PFSK-1 (cell line): Measurements from ENCODE around the gene SLAMF1.

Source experiments
- FOXP2 ChIP-seq: optimal IDR thresholded peaks from 2 replicates; pipeline ENCODE3; 2011; ENCODE audit warnings: borderline replicate concordance, control low read depth, inconsistent platforms; ENCODE audit not compliant: insufficient read depth; ENCODE audit errors: extremely low read length, extremely low read depth
- POLR2AphosphoS5 ChIP-seq: IDR thresholded peaks from 2 replicates; pipeline ENCODE4 v1.6.1; 2012; ENCODE audit warnings: low read depth, mild to moderate bottlenecking, control low read depth, low read length, moderate library complexity
- SIN3A ChIP-seq: IDR thresholded peaks from 2 replicates; pipeline ENCODE4 v1.6.1; 2012; ENCODE audit warnings: mild to moderate bottlenecking, low read length, moderate library complexity, borderline replicate concordance; ENCODE audit not compliant: insufficient read depth
- TAF1 ChIP-seq: IDR thresholded peaks from 2 replicates; pipeline ENCODE4 v1.6.1; 2012; ENCODE audit warnings: low read length, control low read depth, borderline replicate concordance; ENCODE audit not compliant: insufficient read depth
- TF ChIP-seq, protein P1 (sequence below), 2 experiments: IDR thresholded peaks; 2 replicates each; pipeline versions ENCODE4 v1.6.1 to v1.8.0; 2011 to 2012; ENCODE audit warnings: low read depth in 2 of 2, low read length in 2 of 2, control low read depth in 1 of 2, inconsistent platforms in 1 of 2, mild to moderate bottlenecking in 1 of 2, moderate library complexity in 1 of 2; ENCODE audit not compliant: insufficient read depth in 1 of 2

Gene SLAMF1

DNA sequence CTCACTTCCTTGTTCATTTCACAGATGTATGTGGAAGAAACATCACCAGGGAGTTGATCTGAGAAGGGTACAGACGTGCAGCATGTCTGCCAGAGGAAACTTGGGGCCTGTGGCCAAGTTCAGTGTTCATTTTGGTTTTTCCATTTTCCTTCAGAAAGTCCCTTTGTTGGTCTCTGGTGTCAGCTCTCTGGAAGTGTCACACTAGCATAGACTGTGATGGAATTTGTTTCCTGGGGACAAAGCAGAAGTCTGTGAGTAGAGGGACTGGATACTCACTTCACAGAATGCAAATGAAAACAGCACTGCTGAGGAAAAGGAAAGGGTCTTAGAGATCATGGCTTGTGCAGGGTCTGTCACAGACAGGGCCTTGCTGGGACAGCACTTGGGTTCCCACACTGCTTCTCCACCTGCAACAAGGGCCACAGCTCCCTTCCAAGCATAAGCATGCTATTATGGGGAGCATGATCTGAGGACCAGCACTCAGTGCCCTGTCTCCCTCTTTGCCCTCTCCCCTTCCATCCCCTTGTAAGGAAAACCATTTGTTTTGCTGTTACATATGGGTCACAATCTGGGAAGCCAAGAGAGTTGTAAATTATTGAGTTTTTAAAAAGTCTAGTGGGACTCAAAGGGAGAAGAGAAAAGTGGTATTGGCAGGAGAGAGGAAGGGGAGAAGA is 36.1 kb downstream of the SLAMF1 start:
- TF ChIP-seq POLR2AphosphoS5: no peak
- no peak for TF ChIP-seq TAF1
- TF ChIP-seq FOXP2: no peak
- TF ChIP-seq, protein P1, sequence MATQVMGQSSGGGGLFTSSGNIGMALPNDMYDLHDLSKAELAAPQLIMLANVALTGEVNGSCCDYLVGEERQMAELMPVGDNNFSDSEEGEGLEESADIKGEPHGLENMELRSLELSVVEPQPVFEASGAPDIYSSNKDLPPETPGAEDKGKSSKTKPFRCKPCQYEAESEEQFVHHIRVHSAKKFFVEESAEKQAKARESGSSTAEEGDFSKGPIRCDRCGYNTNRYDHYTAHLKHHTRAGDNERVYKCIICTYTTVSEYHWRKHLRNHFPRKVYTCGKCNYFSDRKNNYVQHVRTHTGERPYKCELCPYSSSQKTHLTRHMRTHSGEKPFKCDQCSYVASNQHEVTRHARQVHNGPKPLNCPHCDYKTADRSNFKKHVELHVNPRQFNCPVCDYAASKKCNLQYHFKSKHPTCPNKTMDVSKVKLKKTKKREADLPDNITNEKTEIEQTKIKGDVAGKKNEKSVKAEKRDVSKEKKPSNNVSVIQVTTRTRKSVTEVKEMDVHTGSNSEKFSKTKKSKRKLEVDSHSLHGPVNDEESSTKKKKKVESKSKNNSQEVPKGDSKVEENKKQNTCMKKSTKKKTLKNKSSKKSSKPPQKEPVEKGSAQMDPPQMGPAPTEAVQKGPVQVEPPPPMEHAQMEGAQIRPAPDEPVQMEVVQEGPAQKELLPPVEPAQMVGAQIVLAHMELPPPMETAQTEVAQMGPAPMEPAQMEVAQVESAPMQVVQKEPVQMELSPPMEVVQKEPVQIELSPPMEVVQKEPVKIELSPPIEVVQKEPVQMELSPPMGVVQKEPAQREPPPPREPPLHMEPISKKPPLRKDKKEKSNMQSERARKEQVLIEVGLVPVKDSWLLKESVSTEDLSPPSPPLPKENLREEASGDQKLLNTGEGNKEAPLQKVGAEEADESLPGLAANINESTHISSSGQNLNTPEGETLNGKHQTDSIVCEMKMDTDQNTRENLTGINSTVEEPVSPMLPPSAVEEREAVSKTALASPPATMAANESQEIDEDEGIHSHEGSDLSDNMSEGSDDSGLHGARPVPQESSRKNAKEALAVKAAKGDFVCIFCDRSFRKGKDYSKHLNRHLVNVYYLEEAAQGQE (IDR thresholded peaks at IDR 0.05; ENCODE audit: insufficient read depth in 1 of 2, low read depth in 2 of 2, low read length in 2 of 2): no peak
- no peak for TF ChIP-seq SIN3A

DNA sequence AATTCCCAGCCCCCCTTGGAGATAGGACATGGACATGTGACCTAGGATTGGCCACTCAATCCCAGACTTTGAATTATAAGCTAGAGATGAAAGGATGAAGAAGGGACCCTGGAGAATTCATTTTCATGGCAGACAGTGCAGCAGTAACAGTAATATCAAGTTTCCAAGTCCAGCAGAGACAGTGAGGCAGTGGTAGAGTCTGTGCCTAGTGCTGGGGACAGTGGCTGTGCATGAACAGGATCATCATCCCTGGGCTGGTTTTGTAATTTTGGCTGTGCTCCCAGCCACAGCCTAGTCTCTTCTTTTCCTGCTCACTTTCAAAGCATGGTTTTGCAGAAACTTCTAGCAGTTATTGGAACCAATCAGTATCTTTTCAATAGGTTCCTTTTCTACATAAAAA is 37.9 kb downstream of the SLAMF1 start:
- TF ChIP-seq TAF1 (no peak), SIN3A (no peak), FOXP2 (no peak), POLR2AphosphoS5 (no peak)
- TF ChIP-seq, protein P1 (IDR thresholded peaks at IDR 0.05; ENCODE audit: insufficient read depth in 1 of 2, low read depth in 2 of 2, low read length in 2 of 2): no peak

DNA sequence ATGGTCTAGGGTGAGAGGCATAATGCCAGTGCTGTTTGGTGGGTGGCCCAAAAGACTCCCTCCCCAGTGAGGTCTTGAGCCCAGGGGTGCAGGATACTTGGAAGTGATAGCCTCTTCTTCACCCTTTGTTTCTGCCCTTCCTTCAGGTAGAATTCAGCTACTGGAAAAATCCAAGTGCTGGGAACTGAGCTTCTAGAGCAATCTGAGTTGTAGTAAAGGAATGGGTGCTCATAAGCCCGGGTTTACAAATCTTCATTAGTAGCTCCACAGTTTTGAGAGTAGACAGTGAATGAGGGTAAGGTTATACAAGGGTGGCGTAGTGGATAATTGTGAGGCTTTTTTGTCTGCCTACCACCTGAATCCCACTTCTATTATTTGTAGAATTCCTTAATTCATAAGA is 38.3 kb downstream of the SLAMF1 start:
- TF ChIP-seq FOXP2 (no peak), TAF1 (no peak), POLR2AphosphoS5 (no peak), SIN3A (no peak)
- TF ChIP-seq, protein P1 (IDR thresholded peaks at IDR 0.05; ENCODE audit: insufficient read depth in 1 of 2, low read depth in 2 of 2, low read length in 2 of 2): no peak

DNA sequence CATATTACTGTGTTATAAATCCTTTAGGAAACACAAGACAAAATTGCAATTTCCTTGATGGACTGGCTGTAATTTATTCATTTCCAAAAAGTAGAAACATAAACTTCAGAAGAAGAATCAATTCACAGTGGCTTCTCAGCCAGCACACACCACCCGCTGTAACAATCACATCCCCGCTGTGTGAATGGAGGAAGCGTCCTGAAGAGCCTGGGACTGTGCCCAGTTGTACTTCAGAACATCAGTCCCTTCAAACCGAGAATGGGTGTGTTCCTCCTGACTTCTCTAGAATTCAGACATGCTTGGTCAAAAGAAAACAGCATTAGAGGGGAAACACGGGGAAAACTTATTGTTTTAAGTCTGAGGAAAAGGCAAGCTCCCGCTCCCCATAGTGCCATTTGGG is 38.8 kb downstream of the SLAMF1 start:
- TF ChIP-seq POLR2AphosphoS5 (no peak), TAF1 (no peak), SIN3A (no peak), FOXP2 (no peak)
- TF ChIP-seq, protein P1 (IDR thresholded peaks at IDR 0.05; ENCODE audit: insufficient read depth in 1 of 2, low read depth in 2 of 2, low read length in 2 of 2): no peak
